Tibial nerve (tissue), 4 donors: ENCODE measurements around the gene MAML2. TPM values are rescaled to one million over a fixed set of nuclear protein-coding genes. Genes with fewer than 3 reads are reported as not detected.

Experiments used
- DNase-seq, 2 donors: peaks; one replicate each; pipeline ENCODE4 v3.0.0-alpha.2; 2019; ENCODE audit warnings: low spot score in 2 of 2
- H3K27ac ChIP-seq, 4 donors: fragments of 200-600 bp; sonication (generic) in 3 of 4; one replicate each; pipeline ENCODE4 v1.5.1; 2017 to 2019; ENCODE audit warnings: mild to moderate bottlenecking in 1 of 4
- H3K27me3 ChIP-seq, 2 donors: fragments of 200-600 bp; sonication (generic) in 1 of 2; one replicate each; pipeline versions ENCODE4 v1.5.1 to v1.6.0; 2017 to 2019
- H3K36me3 ChIP-seq, 3 donors: fragments of 200-600 bp; sonication (generic); one replicate each; pipeline ENCODE4 v1.5.1; 2018 to 2019
- H3K4me1 ChIP-seq, 4 donors: fragments of 200-600 bp; sonication (generic) in 3 of 4; one replicate each; pipeline ENCODE4 v1.5.1; 2017 to 2019
- H3K4me3 ChIP-seq, 4 donors: fragments of 200-600 bp; sonication (generic) in 3 of 4; one replicate each; pipeline ENCODE4 v1.5.1; 2017 to 2019; ENCODE audit warnings: mild to moderate bottlenecking in 1 of 4, moderate library complexity in 1 of 4
- H3K9me3 ChIP-seq, 4 donors: fragments of 200-600 bp; sonication (generic) in 3 of 4; one replicate each; pipeline ENCODE4 v1.5.1; 2017 to 2019
- EP300 ChIP-seq, 2 donors: sonication (generic); formaldehyde crosslinking; IDR thresholded peaks; one replicate each; pipeline ENCODE4 v1.6.1; 2017; ENCODE audit warnings: antibody characterized with exemption in 2 of 2, mild to moderate bottlenecking in 1 of 2
- POLR2A ChIP-seq, 2 donors: fragments of 450-650 bp; IDR thresholded peaks; one replicate each; pipeline ENCODE4 v1.6.1; 2017; ENCODE audit warnings: antibody characterized with exemption in 2 of 2, mild to moderate bottlenecking in 2 of 2, moderate library complexity in 2 of 2
- WGBS, 2 donors: methylation state at CpG; one replicate each; pipeline ENCODE4 v1.1.5; 2018; 5-methylcytosine and 5-hydroxymethylcytosine counted together
- total RNA-seq, 4 donors: library from RNA; depleted of rRNA; stranded (reverse); fragments of >200 nt; gene quantifications; one replicate each; pipeline ENCODE4 v1.1.0, GENCODE V29; 2016
- TF ChIP-seq, protein P1 (sequence below), 5 experiments: fragments of 200-600 bp in 3 of 5; fragments of 450-650 bp in 2 of 5; sonication (generic) in 3 of 5; IDR thresholded peaks; one replicate each; pipeline ENCODE4 v1.5.1; 2016 to 2019; ENCODE audit warnings: antibody characterized with exemption in 5 of 5, mild to moderate bottlenecking in 3 of 5, moderate library complexity in 2 of 5

The MAML2 gene
- total RNA-seq, 4 donors from 2014 or later, result 20.5 to 38.4 (median 27.9) TPM

DNA sequence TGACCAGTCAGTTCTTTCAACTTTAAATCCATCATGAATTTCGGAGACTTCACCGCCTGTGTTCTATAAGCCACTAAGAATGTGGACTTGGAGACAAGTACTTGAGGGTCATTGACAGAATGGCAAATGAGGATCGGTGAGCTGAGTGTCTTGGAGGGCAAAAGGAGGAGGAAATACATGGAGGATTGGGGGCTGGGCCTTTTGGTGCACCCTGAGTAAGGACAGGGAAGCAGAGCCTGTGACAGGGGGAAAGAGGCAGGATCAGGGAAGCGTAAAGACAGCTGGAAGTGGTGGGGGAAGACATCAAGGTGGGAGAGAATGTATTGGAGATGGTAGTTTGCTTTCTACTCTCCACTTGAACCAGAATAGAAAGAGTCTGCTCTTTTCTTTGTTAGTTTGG, 348.7 kb downstream of the MAML2 start:
- DNase-seq, result no peak
- Histone ChIP-seq H3K9me3 (no peaks in the 10 kb centered on the region), H3K36me3 (peaks cover 0 to 2% (median 0%) of the 10 kb centered on the region in 3 donors), H3K4me1 (peaks cover 0 to 23% (median 9%) of the 10 kb centered on the region in 4 donors), H3K27me3 (no peaks in the 10 kb centered on the region), H3K27ac (peak overlapping the region in 2 of 4 donors; percentile 47 to 62), H3K4me3 (no peak overlapping the region)
- 74 to 78% methylated on average over 4 of the region's 4 CpGs for WGBS, 2 donors
- TF ChIP-seq, protein P1, sequence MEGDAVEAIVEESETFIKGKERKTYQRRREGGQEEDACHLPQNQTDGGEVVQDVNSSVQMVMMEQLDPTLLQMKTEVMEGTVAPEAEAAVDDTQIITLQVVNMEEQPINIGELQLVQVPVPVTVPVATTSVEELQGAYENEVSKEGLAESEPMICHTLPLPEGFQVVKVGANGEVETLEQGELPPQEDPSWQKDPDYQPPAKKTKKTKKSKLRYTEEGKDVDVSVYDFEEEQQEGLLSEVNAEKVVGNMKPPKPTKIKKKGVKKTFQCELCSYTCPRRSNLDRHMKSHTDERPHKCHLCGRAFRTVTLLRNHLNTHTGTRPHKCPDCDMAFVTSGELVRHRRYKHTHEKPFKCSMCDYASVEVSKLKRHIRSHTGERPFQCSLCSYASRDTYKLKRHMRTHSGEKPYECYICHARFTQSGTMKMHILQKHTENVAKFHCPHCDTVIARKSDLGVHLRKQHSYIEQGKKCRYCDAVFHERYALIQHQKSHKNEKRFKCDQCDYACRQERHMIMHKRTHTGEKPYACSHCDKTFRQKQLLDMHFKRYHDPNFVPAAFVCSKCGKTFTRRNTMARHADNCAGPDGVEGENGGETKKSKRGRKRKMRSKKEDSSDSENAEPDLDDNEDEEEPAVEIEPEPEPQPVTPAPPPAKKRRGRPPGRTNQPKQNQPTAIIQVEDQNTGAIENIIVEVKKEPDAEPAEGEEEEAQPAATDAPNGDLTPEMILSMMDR (IDR thresholded peaks at IDR 0.05), result no peak
- no peak for TF ChIP-seq POLR2A (IDR thresholded peaks at IDR 0.05)
- TF ChIP-seq EP300 (IDR thresholded peaks at IDR 0.05), result no peak

DNA sequence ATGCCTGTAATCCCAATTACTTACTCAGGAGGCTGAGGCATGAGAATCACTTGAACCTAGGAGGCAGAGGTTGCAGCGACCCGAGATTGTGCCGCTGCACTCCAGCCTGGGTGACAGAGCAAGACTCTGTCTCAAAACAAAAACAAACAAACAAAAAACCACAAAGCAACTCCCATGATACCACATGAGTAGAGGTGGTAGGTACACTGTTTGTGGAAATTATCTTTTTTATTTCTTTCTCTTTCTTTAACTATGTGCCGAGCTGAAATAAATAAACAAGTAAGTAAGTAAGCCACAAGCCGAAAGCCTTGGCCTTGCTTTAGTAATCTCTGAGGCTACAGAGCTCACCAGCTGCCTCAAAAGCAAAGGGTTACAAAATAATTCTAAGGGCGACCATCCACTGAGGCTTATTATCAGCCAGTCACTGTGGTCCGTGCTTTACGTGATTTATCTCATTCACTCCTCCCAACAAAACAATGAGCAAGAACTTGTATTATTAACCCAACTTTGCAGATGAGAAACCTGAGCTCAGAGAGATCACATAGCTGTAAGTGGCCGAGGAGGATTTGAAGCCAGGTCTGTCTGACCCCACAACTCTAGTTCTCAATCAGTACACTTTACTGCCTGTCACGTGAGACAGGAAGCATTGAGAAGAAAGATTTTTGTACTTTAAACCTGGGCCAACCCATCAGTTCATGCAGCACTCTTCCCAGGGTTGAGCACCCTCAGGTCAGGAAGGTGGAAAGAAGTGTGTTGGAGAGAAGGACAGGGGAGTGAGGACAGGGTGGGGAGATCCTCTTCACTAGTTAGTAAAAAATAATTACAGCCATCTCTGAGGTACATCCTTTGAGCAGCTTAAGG, 349.3 kb downstream of the MAML2 start:
- H3K36me3 ChIP-seq, result peaks cover 0 to 4% (median 0%) of the 10 kb centered on the region in 3 donors
- H3K9me3 ChIP-seq, result no peaks in the 10 kb centered on the region
- H3K4me3 ChIP-seq, result no peak overlapping the region
- H3K27me3 ChIP-seq, result no peaks in the 10 kb centered on the region
- no peak for DNase-seq
- TF ChIP-seq EP300 (IDR thresholded peaks at IDR 0.05) (no peak), POLR2A (IDR thresholded peaks at IDR 0.05) (no peak)
- TF ChIP-seq, protein P1 (IDR thresholded peaks at IDR 0.05), result no peak
- H3K27ac ChIP-seq, result peak overlapping the region in 2 of 4 donors; percentile 62 to 70
- 69 to 75% methylated on average over 10 of the region's 10 CpGs for WGBS, 2 donors
- peaks cover 0 to 17% (median 9%) of the 10 kb centered on the region in 4 donors for H3K4me1 ChIP-seq

DNA sequence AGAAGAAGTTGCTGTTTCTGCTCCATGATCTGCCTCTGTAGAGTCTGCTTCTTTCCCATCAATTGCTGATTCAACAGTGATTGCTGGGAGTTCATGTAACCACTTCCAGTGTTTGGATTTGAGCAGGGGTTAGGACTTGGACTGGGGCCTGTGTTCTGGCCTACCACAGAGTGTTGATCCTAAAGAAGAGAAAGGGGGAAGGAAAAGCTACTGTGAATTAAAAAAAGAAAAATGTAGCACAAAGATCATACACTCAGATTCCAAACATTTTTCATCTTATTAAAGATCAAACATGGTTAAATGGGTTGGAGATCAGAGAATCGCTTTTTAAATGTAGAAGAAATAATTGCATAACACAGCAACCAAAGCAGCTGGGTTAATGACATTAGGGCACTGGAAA, 351.4 kb downstream of the MAML2 start:
- H3K4me3 ChIP-seq, result no peak overlapping the region
- WGBS, 2 donors, result 53 to 58% methylated on average over 1 of the region's 1 CpG
- peaks cover 0 to 17% (median 9%) of the 10 kb centered on the region in 4 donors for H3K4me1 ChIP-seq
- no peak for DNase-seq
- peak overlapping the region in 2 of 4 donors; percentile 62 to 78 for H3K27ac ChIP-seq
- no peak for TF ChIP-seq POLR2A (IDR thresholded peaks at IDR 0.05)
- TF ChIP-seq, protein P1 (IDR thresholded peaks at IDR 0.05), result no peak
- TF ChIP-seq EP300 (IDR thresholded peaks at IDR 0.05), result no peak
- no peaks in the 10 kb centered on the region for H3K9me3 ChIP-seq
- H3K36me3 ChIP-seq, result peaks cover 0 to 4% (median 0%) of the 10 kb centered on the region in 3 donors
- no peaks in the 10 kb centered on the region for H3K27me3 ChIP-seq

DNA sequence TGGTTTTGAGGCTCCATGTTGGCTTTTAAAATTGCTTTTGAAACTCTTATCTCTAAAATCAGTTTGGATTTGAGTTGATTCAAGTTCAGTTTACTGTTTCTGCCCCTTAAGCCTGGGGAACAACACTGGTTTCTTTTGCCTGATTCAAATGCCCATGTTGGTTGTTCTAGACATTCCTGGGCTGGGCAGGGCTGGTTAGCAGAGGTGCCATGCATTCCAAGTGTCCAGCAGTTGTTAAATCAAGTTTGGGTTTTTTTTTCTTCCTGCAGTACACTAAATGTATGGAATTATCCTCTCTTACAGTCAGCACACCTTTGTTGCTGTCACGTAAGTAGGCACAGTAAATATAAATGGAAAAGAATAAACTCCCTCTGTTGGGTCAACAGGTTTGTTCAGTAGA, 351.9 kb downstream of the MAML2 start:
- TF ChIP-seq, protein P1 (IDR thresholded peaks at IDR 0.05), result no peak
- no peak for TF ChIP-seq EP300 (IDR thresholded peaks at IDR 0.05)
- TF ChIP-seq POLR2A (IDR thresholded peaks at IDR 0.05), result no peak
- no peak for DNase-seq
- Histone ChIP-seq H3K4me3 (no peak overlapping the region), H3K27ac (peak overlapping the region in 2 of 4 donors; percentile 62 to 78), H3K36me3 (peaks cover 0 to 4% (median 0%) of the 10 kb centered on the region in 3 donors), H3K27me3 (no peaks in the 10 kb centered on the region), H3K9me3 (no peaks in the 10 kb centered on the region), H3K4me1 (peaks cover 0 to 17% (median 9%) of the 10 kb centered on the region in 4 donors)
- 85 to 86% methylated on average over 1 of the region's 1 CpG for WGBS, 2 donors

DNA sequence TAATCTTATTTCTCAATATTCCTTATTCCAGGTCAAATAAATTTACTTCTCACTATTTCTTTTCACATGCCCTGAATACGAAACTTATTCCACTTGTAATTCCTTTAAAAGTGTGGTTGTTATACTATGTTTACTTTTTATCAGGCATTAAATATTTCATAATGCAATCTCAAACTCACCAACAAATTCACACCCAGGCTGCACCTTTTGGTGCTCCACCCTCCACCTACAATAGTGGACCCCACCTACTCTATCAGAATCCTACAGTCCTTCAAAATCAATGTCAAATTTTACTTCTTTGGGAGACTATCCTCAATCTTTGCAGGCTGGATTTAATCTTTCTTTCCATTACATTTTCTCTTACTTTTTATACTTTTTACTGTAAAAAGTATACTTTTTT, 353.2 kb downstream of the MAML2 start:
- no peak for DNase-seq
- TF ChIP-seq POLR2A (IDR thresholded peaks at IDR 0.05), result no peak
- TF ChIP-seq EP300 (IDR thresholded peaks at IDR 0.05), result no peak
- TF ChIP-seq, protein P1 (IDR thresholded peaks at IDR 0.05), result no peak
- H3K9me3 ChIP-seq, result no peaks in the 10 kb centered on the region
- no peak overlapping the region for H3K4me3 ChIP-seq
- 87 to 89% methylated on average over 1 of the region's 1 CpG for WGBS, 2 donors
- H3K27ac ChIP-seq, result no peak overlapping the region
- peaks cover 0 to 12% (median 0%) of the 10 kb centered on the region in 3 donors for H3K36me3 ChIP-seq
- H3K4me1 ChIP-seq, result peaks cover 0 to 22% (median 9%) of the 10 kb centered on the region in 4 donors
- no peaks in the 10 kb centered on the region for H3K27me3 ChIP-seq
